Stimulated activated CD4-positive, alpha-beta T cell treated with anti-CD3 and anti-CD28 coated beads, Interleukin-1b, Interleukin-23, amount 100 ng/mL, for 4 hours (primary cell): ENCODE results near the gene TRUB2.
"Not testable (repeated sequence)": the region's sequence is repeated elsewhere in the genome, so short reads cannot be mapped to it uniquely, and the experiment has no call there.

Source experiments
- DNase-seq, 2 donors: peaks; one replicate each; pipeline ENCODE4 v3.0.0-alpha.2; 2020; ENCODE audit warnings: low read depth in 2 of 2

TRUB2 gene

GRCh38 chr9:128340691-128341434 lies 18.6 kb upstream of the TRUB2 start:
- DNase-seq, result no peak

DNA sequence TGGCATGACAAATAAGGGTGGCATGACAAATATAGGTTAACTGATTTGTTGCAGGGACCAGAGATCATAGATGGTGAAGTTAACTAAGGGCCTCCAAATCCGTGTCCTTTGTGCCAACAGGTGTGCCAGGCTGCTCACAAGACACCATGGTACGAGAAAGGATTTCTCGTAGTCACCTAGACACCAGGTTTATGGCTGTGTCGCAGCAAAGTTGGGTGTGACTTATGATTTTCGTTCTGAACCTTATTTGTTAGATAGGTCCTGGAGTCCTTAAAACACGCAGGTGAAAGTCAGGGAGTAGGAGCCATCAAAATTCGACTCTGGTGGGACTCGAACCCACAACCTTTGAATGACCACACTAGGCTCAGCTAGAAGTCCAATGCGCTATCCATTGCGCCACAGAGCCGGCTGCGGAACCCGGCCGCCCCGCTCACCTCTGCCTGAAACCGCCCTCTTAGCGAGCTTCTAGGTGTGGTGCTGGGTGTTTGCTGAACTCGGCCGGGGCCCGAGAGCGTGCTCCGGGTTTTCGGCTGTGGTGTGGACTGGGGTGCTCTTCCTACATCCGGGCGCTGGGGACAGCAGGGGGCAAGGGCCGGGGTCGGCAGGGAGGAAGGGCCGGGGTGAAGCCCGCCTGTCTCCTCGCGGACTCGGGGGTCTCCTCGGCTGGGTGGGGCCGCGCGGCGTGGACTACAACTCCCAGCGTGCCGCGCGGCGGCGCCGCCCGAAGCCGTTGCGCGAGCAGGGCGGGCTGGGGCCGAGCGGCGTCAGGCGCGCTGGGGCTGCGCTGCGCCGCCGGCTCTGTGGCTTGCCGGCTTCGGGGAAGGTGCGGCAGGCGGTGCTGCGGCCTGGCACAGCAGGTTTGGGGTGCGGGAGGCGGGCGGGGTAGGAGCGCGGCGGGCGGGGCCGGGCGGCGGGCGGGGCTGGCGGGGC lies 17.8 kb upstream of the TRUB2 start, which contains the start of gene SLC27A4:
SLC27A4 (plus strand) TSS at position 767 of the 930 bp plus-strand sequence. CDS start 2,606 bp downstream, outside the sequence.
- DNase-seq, result peak; percentile 63 to 77

GRCh38 chr9:128338852-128339614 lies 16.8 kb upstream of the TRUB2 start:
- not testable (repeated sequence) for DNase-seq

- no peak for DNase-seq
Measured at GRCh38 chr9:128337936-128338335, 15.7 kb upstream of the TRUB2 start.

DNA sequence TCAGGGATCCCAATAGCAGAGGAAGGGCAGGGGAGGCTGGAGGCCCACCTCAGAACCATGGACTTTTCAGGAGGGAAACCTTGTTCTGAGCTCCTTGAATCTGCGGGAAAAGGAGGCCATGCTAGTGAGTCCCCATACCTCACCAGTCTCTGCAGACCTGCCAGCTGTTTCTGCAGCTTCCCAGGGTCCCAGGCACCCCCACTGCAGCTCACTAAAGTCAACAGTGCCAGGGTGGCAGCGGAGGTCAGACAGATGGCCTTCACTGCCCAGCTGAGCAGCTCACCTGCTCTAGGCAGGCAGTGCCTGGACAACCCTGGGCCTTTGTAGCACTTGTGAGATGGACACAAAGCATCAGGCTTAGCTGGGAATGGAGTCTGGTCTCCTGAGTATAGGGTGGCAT lies 13.7 kb upstream of the TRUB2 start:
- no peak for DNase-seq

- DNase-seq, result no peak
Measured at GRCh38 chr9:128335161-128335560, 12.9 kb upstream of the TRUB2 start.

- DNase-seq, result no peak
Measured at GRCh38 chr9:128333451-128333869, 11.2 kb upstream of the TRUB2 start.

DNA sequence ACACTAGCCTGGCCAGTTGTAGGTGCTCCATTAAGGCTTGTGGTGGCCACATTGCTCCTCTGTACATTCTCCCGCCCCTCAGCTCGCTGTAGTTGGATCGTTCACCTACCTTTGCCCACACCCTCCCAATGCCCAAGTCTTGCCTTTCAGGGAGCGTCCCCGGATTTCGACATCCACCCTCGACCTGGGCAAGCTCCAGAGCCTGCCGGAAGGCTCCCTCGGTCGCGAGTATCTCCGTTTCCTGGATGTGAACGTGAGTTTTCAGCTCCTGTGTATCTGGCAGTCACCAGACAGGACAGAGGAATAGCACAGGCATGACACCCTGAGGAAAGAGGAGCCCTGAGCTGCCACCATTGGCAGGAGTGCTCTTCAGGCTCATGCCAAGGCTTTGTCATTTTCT lies 3.4 kb upstream of the TRUB2 start:
- DNase-seq, result no peak

GRCh38 chr9:128324401-128324800 lies 2.2 kb upstream of the TRUB2 start:
- no peak for DNase-seq

- DNase-seq, result no peak
Measured at GRCh38 chr9:128323791-128324190, 1.5 kb upstream of the TRUB2 start.

- DNase-seq, result no peak
Measured at GRCh38 chr9:128323212-128323730, 1.0 kb upstream of the TRUB2 start.

DNA sequence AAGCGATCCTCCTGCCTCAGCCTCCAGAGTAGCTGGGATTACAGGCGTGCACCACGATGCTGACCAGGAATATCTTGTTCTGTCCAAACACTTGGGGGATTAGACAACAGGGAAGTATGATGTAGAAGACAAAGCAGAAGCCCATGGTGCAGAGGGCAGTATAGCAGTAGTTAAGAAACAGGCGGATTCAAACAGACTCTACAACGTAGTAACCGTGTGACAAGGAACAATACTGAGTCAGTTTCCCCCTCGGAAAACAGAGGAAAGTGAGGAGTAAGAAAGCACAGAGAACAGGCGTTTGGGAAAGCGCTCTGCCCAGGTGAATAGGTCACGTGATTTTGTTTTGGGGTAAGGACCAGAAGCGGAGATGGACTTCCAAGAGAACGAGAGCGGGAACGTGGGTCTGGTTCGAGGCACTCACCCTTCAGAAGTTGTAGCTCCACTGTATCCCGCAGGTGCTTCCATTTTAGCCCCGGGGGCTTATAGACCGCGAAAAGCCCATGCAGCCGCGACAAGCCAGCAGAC lies 306 bp downstream of the TRUB2 start:
- no peak for DNase-seq

GRCh38 chr9:128321343-128321742 lies 904 bp downstream of the TRUB2 start:
- no peak for DNase-seq

- no peak for DNase-seq
Measured at GRCh38 chr9:128317629-128318028, 4.6 kb downstream of the TRUB2 start.

DNA sequence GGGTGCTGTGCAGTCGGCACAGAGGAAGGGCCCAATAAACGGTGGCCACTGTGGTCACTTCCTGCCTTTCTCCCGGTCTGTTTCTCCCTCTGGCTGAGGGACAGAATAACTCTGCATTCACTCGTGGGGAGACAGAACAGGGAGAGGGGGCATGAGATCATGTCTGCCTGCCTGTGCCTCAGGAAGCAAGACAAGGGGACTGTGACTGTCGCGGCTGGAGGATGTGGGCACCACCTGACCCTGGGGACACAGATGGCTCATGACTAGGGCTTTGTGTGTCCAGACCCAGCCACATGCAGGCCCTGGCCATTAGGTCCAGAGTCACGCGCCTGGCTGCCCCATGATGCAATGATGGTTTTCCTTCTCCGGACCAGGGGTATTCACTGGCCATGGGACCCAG lies 5.8 kb downstream of the TRUB2 start:
- DNase-seq, result no peak

- no peak for DNase-seq
Measured at GRCh38 chr9:128314697-128315096, 7.5 kb downstream of the TRUB2 start.

DNA sequence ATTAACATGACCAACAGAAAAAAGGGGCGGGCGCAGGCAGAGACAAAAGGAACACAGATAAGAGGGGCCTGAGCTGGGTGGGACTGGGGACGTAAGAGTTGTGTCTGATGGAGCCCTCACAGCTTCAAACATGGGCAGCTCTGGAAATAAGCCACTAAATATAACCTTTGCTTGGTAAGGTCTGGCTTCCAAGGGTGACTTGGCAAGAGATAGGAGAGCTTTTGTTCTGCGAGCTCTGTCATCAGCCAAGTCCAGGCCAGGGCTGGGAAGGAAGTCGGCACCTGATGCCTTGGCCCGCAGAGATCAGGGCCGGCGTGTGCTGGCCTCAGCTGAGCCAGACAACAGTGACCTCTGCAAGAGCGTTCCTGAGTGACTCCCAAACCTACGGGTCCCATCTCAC lies 11.8 kb downstream of the TRUB2 start:
- no peak for DNase-seq

- DNase-seq, result no peak
Measured at GRCh38 chr9:128309551-128309950, 12.7 kb downstream of the TRUB2 start.

DNA sequence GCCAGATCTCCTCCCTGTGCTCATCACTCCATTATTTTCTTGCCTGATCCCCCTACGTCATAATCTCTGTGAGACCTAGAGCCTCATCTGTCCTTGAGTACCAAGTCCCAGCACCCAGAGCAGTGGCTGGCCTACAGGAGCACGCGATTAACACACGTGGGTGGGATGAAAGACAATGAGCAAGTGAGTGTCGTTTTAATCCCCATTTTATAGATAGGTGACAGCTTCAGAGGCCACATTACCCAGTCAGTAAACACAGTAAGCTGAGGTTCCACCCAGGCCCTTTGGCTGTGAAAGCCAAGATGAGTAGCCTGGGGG lies 17.3 kb downstream of the TRUB2 start:
- no peak for DNase-seq

- no peak for DNase-seq
Measured at GRCh38 chr9:128304136-128304970, 17.9 kb downstream of the TRUB2 start.
